DMS153 treated with DMSO at 0.1 percent for 48 hours (cell line): ENCODE measurements around the gene GABRR2.
"Not testable (repeated sequence)": the region's sequence is repeated elsewhere in the genome, so short reads cannot be mapped to it uniquely, and the experiment has no call there.

ENCODE experiments used
- DNase-seq: peaks from one replicate; lab custom pipeline; 2025; ENCODE audit not compliant: unreplicated experiment; lab: John Stamatoyannopoulos, UW

GABRR2 gene

DNA sequence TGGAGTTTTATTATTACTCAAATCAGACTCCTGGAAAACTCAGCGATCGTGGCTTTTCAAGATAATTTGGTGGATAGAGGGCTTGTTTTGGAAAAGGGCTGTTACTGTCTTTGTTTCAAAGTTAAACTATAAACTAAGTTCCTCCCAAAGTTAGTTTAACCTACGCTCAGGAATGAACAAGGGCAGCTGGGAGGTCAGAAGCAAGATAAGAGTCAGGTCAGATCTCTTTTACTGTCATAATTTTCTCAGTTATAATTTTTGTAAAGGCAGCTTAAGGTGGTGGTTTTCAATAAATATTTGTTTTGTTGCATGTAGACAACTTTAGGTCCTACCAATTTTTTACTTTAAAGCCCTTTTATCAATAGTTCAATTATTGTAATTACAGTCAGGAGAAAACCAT, 9.2 kb upstream of the GABRR2 start:
- DNase-seq: no peak

GRCh38 chr6:89323511-89323971, 8.4 kb upstream of the GABRR2 start:
- DNase-seq: peak; percentile 37

GRCh38 chr6:89321131-89321970, 6.3 kb upstream of the GABRR2 start:
- no peak for DNase-seq

DNA sequence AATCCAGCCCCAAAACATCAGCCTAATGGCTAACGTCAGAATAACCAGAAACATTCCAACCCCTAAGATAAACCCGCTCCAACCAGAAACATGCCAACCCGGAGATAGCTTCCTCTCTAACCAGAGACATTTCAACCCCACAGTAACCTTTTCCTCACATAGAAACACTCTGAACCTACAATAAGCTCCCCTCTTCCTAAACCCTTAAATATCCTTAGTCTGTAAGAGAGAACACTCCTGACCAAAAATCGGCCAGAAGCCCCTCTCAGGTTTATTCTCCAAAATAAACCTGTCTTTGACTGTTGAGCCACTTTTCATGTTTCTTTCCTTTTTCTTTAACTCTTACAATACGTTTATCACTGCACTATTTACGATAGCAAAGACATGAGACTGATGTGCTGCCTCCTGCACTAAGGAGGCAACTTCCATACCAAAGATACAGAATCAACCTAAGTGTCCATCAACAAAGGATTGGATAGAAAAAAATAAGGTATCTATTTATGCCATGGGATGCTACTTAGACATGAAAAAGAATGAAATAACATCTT, 5.0 kb upstream of the GABRR2 start:
- no peak for DNase-seq

DNA sequence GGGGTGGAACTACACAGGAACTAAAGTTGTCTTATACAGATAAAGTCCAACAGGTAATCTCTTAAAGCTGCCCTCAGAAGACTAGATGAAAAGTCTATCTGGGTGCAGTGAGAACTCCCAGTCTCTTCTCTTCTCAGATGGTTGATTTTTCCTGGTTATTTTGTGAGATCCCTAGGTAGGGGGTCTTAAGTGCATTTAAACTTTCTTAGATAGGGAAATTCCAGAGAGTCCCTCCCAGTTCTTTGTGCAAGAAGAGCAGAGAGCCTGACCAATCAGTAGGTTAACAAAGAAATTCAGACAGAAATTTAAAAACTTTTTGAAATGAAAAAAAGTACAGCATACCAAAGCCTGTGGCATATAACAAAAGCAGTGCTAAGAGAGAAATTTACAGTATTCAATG, 2.0 kb upstream of the GABRR2 start:
- no peak for DNase-seq

DNA sequence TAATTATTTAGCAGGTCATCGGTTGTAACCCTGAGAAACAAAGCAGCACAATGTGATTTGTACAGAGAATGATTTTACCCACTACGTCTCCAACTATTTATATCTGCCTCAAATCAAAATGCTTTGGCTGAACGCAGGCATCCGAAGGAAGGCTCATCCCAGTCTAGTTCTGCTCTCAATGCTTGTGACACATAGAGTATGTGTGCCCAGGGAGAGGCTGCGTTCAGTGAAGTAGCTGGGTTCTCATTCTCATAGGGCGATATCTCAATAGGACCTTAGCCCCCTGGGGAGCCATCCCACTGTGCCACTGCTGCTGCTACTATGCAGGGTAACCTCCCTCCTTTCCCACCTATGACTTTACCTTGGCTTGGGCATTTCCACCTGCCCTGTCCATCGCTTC, 407 bp downstream of the GABRR2 start:
- no peak for DNase-seq

- DNase-seq: no peak
Measured at GRCh38 chr6:89313006-89313405, 2.1 kb downstream of the GABRR2 start.

DNA sequence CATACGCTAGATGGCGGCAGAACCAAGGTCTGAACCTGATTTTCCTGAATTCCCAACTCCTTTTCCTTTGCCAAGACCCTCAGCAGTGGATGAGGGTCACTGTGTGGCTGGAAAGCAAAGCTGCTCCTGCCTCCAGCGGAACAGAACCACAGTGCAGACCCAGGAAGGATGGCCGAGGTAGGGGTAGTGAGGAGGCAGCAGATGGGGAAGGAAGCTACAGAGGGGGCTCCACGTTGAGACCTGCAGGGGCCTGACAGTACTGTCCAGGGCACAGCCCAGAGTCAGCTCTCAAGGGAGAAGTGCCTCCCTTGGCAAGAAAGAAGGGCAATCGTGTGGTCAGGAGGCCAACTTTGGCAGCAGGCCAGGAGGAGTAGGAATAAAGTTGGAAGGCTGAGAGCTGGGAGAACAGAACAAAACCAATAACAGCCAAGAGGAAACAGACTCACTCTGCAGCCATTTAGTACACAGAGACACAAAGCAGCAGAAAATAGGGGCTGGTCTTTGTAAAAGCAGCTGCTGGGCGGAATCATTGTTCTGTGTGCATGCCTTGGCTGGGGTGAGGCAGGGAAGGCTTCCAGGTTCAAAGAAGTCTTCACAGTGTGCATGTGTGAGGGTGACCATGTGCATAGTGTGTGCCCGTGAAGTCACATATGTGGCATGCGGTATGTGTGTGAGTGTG, 3.1 kb downstream of the GABRR2 start:
- peak; percentile 84 for DNase-seq

GRCh38 chr6:89311530-89311852, 3.6 kb downstream of the GABRR2 start:
- no peak for DNase-seq

DNA sequence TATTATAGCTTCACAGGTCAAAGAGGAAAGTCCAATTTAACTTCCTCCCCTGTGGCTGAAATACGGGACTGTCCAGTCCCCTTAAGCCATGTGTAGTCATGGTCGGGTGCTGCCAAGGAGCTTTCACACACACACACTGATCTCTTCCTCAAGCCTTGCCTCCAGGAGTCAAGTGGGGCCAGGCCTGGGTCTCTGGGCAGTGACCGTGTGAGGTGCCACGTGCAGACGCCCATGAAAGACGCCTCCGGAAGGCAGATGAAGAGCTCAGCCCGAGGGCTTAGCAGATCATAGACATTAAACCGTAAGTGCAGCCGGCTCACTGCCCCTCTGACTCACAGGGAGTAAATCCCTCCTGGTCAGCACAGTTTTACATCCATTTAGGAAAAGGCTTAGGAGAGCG, 4.2 kb downstream of the GABRR2 start:
- no peak for DNase-seq

DNA sequence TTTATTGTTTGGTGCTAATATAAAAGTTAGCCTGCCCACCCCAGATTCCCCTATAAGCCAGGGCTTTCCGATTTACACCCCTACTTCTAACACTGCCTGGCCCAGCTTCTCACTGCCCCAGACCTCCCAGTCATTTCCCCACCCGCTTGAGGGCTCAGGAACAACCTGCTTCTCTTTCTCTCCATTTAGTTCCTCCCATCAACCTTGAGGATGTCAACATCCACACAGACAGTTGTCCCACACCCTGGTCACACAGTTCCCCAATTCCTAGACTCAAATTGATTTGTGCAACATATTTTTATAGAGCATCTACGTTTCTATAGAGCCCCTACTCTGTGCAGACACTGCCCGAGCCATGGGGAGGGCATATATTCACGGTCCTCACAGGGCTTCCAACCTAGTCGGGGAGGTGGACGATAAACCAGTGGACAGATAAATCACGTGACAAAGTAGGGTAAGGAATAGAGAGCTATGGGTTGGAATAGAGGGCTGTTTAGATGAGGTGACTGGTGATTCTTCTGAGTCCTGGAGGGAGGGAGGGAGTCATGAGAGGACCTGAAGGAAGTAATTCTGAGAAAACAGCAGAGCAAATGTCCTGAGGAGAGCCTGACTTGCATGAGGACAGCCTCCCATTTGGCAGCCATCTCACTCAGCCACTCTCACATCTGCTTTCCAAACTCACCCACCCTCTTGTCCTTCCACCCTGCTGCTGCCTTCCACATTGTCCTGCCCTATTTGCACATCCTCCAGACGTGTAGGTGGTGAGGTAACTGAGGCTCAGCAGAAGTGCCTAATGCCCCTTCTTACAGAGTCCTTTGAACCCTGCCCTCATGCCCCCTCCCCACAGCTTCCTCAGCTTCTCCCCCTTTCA, 6.3 kb downstream of the GABRR2 start:
- no peak for DNase-seq

- not testable (repeated sequence) for DNase-seq
Measured at GRCh38 chr6:89304517-89304916, 10.6 kb downstream of the GABRR2 start.

- DNase-seq: no peak
Measured at GRCh38 chr6:89302936-89303335, 12.2 kb downstream of the GABRR2 start.

DNA sequence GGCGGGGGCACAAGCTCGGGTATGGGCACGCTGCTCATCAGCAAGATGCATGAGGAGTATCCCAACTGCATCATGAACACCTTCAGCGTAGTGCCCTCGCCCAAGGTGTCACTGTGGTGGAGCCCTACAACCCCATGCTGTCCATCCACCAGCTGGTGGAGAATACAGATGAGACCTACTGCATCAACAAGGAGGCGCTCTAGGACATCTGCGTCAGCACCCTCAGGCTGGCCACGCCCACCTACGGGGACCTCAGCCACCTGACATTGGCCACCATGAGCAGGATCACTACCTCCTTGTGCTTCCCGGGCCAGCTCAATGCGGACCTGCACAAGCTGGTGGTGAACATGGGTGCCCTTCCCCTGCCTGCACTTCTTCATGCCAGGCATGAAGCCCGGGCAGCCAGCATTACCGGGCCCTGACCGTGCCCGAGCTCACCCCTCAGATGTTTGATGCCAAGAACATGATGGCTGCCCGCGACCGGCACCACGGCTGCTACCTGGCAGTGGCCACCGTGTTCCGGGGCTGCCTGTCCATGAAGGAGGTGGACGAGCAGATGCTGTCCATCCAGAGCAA, 12.8 kb downstream of the GABRR2 start:
- DNase-seq: no peak

- DNase-seq: no peak
Measured at GRCh38 chr6:89301586-89302194, 13.4 kb downstream of the GABRR2 start.

- DNase-seq: no peak
Measured at GRCh38 chr6:89299466-89299850, 15.6 kb downstream of the GABRR2 start.

DNA sequence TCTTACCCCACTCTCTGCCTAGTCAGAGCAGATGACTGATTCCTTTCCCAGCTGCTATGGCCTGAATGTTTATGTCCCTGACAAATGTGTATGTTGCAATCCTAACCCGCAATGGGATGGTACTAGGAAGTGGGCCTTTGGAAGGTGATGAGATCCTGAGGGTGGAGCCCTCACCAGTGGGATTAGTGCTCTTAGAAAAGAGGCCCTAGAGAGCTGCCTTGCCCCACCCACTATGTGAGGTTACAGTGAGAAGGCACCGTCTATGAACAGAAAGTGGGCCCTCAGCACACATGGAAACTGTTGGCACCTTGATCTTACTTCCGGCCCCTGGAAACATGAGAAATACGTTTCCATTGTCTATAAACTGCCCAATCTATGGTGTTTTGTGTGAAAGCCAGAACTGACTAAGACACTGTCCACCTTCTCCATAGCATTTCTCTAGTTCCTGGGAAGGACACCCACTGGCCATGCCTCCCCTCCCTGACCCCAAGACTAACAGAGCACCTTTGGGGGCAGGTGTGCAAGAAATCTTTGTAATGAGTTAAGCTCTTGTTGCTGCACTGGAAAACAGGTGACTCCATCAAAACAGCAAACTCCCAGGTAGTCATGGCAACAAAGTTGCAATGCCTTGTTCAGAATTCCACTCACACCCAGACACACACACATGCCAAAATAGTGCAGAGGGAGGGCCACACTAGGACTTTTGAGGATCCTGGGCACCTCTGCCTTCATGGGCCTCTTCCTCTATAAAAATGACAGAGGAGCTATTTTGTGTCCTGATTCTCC, 16.2 kb downstream of the GABRR2 start:
- no peak for DNase-seq

- DNase-seq: no peak
Measured at GRCh38 chr6:89297695-89298351, 17.3 kb downstream of the GABRR2 start.

DNA sequence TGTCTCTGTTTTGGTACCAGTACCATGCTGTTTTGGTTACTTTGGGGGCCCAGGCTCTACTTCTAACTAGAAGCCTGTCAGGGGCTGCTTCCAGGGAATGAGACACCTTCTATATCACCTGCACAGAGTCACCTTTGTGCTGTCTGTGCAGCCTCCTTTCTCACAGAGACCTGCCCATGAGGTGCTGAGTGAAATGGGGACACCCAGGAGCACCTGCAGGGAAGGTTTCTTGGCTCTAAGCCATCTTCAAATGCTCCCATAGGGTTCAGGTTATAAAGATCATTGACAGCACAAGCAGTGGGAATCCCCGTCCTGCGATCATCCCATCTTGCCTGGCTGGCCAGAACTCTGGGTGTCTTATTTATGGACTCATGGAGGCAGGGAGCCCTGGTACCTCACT, 19.1 kb downstream of the GABRR2 start:
- DNase-seq: no peak
